BLaER1 treated with 17β-estradiol and CSF1 and Interleukin-3, amounts not matched to agents 10 nM and 100 nM (cell line): ENCODE data around the gene LEFTY2.
"Not testable (repeated sequence)": the region's sequence is repeated elsewhere in the genome, so short reads cannot be mapped to it uniquely, and the experiment has no call there.

Source experiments
- H3K27ac ChIP-seq, 11 experiments: shearing (Covaris generic); formaldehyde crosslinking; 2 replicates each; pipeline ENCODE4 v1.8.1; 2022
- H3K27me3 ChIP-seq, 11 experiments: shearing (Covaris generic); formaldehyde crosslinking; 2 replicates each; pipeline ENCODE4 v1.8.1; 2022
- H3K36me3 ChIP-seq, 11 experiments: shearing (Covaris generic); formaldehyde crosslinking; 2 replicates each; pipeline ENCODE4 v1.8.1; 2022
- H3K4me1 ChIP-seq, 10 experiments: shearing (Covaris generic); formaldehyde crosslinking; 2 replicates each; pipeline ENCODE4 v1.8.1; 2022
- H3K4me2 ChIP-seq, 11 experiments: shearing (Covaris generic); formaldehyde crosslinking; 2 replicates each; pipeline ENCODE4 v1.8.1; 2022
- H3K4me3 ChIP-seq, 10 experiments: shearing (Covaris generic); formaldehyde crosslinking; 2 replicates each; pipeline ENCODE4 v1.8.1; 2022
- H3K9ac ChIP-seq, 11 experiments: shearing (Covaris generic); formaldehyde crosslinking; 2 replicates each; pipeline ENCODE4 v1.8.1; 2022
- H3K9me3 ChIP-seq, 11 experiments: shearing (Covaris generic); formaldehyde crosslinking; replicated peaks in 1 of 11; 2 replicates each; pipeline ENCODE4 v1.8.1; 2022
- H4K20me1 ChIP-seq, 11 experiments: shearing (Covaris generic); formaldehyde crosslinking; 2 replicates each; pipeline ENCODE4 v1.8.1; 2022
- Cebpa-rat ChIP-seq, 11 experiments: shearing (Covaris generic); IDR thresholded peaks; 2 replicates each; pipeline ENCODE4 v1.8.1; 2022

The LEFTY2 gene, protein sequence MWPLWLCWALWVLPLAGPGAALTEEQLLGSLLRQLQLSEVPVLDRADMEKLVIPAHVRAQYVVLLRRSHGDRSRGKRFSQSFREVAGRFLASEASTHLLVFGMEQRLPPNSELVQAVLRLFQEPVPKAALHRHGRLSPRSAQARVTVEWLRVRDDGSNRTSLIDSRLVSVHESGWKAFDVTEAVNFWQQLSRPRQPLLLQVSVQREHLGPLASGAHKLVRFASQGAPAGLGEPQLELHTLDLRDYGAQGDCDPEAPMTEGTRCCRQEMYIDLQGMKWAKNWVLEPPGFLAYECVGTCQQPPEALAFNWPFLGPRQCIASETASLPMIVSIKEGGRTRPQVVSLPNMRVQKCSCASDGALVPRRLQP

GRCh38 chr1:225941187-225941941, at the start of gene LEFTY2:
LEFTY2 (minus strand) TSS chr1:225941220; CDS start chr1:225941140, 80 bp downstream.
- H3K9me3 ChIP-seq: no peaks in the 10 kb centered on the region
- no peak within 1 kb of the TSS for H3K4me3 ChIP-seq
- H3K36me3 ChIP-seq: no peaks in the 10 kb centered on the region
- peaks cover 15 to 54% (median 36%) of the 10 kb centered on the region in 10 experiments; a peak in 18 of 20 replicates for H3K4me1 ChIP-seq
- H4K20me1 ChIP-seq: peaks cover 0 to 11% (median 0%) of the 10 kb centered on the region in 11 experiments; a peak in 1 of 22 replicates
- no peak for TF ChIP-seq Cebpa-rat (IDR thresholded peaks at IDR 0.05)
- H3K4me2 ChIP-seq: peak within 1 kb of the TSS in 3 of 11 experiments; percentile 6 to 23 (median 8); a peak in 3 of 22 replicates
- H3K27me3 ChIP-seq: no peaks in the 10 kb centered on the region
- H3K27ac ChIP-seq: no peak within 1 kb of the TSS
- peak within 1 kb of the TSS in 1 of 11 experiments; percentile 14; a peak in 1 of 22 replicates for H3K9ac ChIP-seq

DNA sequence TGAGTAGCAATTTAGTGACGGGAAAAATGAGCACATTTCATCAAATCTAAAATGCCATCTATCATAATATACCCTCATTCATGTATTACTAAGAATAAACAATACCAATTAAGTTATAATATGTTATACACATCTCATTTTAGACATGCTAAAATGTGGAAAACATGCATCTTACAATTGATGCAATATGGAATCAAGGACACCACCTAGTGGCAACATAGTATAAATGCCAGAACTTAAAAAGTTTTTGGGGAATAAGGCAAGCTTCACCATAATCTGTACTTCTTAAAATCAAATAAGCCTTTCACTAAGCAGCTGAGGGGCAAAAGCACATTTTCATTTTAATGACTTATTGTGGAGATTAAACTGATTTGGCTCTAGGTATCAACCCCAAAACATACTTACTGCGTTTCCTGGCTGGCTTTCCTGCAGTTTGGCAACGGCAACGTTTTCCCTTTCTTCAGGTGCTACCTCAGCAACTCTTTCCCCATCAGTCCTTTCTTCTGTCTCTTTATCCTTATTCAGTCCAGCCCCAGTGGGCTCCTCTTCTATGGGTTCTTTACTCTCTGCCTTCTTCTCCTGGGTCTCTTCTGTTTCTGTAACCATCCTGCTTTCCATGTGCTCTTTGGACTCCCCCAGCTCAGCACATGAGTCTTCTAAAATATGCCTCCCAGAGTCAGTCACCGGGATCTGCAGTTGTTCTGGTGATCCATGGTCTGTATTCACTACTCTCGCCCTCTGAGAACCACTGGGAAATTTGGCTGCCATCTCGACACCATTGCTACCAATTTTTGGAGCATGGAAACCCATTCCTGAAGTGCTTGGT, 46.7 kb upstream of the LEFTY2 start:
- H3K9me3 ChIP-seq: no peaks in the 10 kb centered on the region
- no peak overlapping the region for H3K4me2 ChIP-seq
- peaks cover 8 to 70% (median 28%) of the 10 kb centered on the region in 11 experiments; a peak in 16 of 22 replicates for H4K20me1 ChIP-seq
- TF ChIP-seq Cebpa-rat (IDR thresholded peaks at IDR 0.05): no peak
- H3K27me3 ChIP-seq: no peaks in the 10 kb centered on the region
- H3K4me1 ChIP-seq: peaks cover 0 to 25% (median 20%) of the 10 kb centered on the region in 10 experiments; a peak in 15 of 20 replicates
- H3K9ac ChIP-seq: peak overlapping the region in 1 of 11 experiments; percentile 5; a peak in 1 of 22 replicates
- H3K4me3 ChIP-seq: no peak overlapping the region
- 0 out of 22 replicates have a peak overlapping the region, but pooled peaks of 1 of the 11 experiments have one; percentile 12 for H3K27ac ChIP-seq
- peaks cover 94 to 100% (median 97%) of the 10 kb centered on the region in 11 experiments for H3K36me3 ChIP-seq

DNA sequence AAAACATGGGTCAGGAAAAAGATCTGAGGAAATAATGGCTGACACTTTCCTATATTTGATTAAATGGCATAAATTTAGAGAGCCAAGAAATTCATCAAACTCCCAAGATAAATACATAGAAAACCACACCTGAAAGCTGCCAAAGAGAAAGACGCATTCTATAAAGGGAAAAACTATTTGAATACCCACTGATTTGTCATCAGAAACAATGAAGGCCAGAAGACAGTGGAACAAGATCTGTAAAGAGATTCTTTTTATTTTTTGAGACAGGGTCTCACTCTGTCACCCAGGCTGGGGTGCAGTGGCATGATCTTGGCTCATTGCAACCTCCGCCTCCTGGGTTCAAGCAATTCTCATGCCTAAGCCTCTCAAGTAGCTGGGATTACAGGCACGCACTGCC, 40.7 kb upstream of the LEFTY2 start:
- no peak overlapping the region for H3K4me2 ChIP-seq
- H3K4me1 ChIP-seq: peaks cover 26 to 42% (median 31%) of the 10 kb centered on the region in 10 experiments
- no peak overlapping the region for H3K9ac ChIP-seq
- H3K4me3 ChIP-seq: no peak overlapping the region
- H3K9me3 ChIP-seq: peaks cover 0 to 13% (median 10%) of the 10 kb centered on the region in 11 experiments; a peak in 16 of 22 replicates
- H3K36me3 ChIP-seq: peaks cover 68 to 83% (median 74%) of the 10 kb centered on the region in 11 experiments
- H3K27ac ChIP-seq: no peak overlapping the region
- no peaks in the 10 kb centered on the region for H3K27me3 ChIP-seq
- H4K20me1 ChIP-seq: peaks cover 2 to 47% (median 23%) of the 10 kb centered on the region in 11 experiments; a peak in 16 of 22 replicates
- TF ChIP-seq Cebpa-rat (IDR thresholded peaks at IDR 0.05): no peak

DNA sequence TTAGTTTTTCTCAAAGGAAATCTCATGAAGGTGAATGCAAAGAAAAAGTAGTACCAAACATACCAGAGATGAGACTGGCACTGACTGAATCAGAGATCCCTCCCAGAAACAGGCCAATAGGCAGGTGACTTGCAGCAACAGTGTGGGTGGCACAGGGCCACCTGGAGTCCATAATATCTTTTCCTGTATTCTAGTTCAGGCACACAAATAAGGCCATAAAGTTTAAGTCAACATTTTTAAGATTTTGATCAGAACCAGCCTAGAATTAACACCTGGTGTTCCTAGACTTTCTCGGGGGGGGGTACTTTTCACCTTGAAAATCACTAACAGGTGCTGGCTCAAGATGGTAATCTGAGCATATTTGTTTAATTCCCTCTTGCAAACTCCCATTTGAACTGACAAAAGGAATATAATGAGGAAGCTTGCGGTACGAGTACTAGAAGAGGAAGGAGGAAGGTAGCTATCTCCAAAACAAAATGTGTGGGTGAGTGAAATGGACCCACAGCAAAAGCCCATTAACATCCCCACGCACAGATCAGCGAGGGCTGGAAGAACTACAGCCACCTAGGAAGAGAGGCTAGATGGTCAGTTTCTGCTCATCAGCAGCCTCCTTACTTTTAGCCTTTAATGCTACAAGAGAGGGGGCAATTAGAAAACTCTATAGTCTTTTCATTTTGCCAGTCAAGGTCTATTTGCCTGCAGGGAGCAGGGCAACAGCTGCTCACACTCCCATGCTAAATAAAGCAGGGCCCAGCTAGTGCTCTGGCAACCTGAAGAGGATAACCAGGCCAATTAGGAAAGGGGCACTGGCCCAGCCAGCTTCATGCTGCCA, 39.2 kb upstream of the LEFTY2 start:
- Histone ChIP-seq H3K36me3 (peaks cover 53 to 68% (median 60%) of the 10 kb centered on the region in 11 experiments), H3K27ac (no peak overlapping the region), H3K4me1 (peaks cover 33 to 53% (median 43%) of the 10 kb centered on the region in 10 experiments), H3K27me3 (no peaks in the 10 kb centered on the region), H3K9me3 (peaks cover 0 to 13% (median 10%) of the 10 kb centered on the region in 11 experiments; a peak in 16 of 22 replicates), H3K4me3 (no peak overlapping the region), H3K9ac (no peak overlapping the region), H3K4me2 (peak overlapping the region in 3 of 11 experiments; percentile 31 to 51 (median 49); a peak in 6 of 22 replicates), H4K20me1 (peaks cover 0 to 33% (median 10%) of the 10 kb centered on the region in 11 experiments; a peak in 12 of 22 replicates)
- no peak for TF ChIP-seq Cebpa-rat (IDR thresholded peaks at IDR 0.05)

- Histone ChIP-seq H3K36me3 (peaks cover 45 to 60% (median 52%) of the 10 kb centered on the region in 11 experiments), H3K27me3 (no peaks in the 10 kb centered on the region), H3K9me3 (peaks cover 0 to 13% (median 10%) of the 10 kb centered on the region in 11 experiments; a peak in 16 of 22 replicates), H3K4me1 (peaks cover 33 to 53% (median 43%) of the 10 kb centered on the region in 10 experiments), H4K20me1 (peaks cover 0 to 30% (median 10%) of the 10 kb centered on the region in 11 experiments; a peak in 12 of 22 replicates), H3K27ac (no peak overlapping the region), H3K4me3 (no peak overlapping the region), H3K9ac (no peak overlapping the region), H3K4me2 (peak overlapping the region in 3 of 11 experiments; percentile 65 to 92 (median 67); a peak in 3 of 22 replicates)
- TF ChIP-seq Cebpa-rat (IDR thresholded peaks at IDR 0.05): no peak
Observed at GRCh38 chr1:225979421-225979820, 38.4 kb upstream of the LEFTY2 start.

- Histone ChIP-seq H3K9ac (peak overlapping the region in 10 of 11 experiments; percentile 0 to 63 (median 46); a peak in 16 of 22 replicates), H3K36me3 (peaks cover 33 to 47% (median 39%) of the 10 kb centered on the region in 11 experiments), H3K4me1 (peaks cover 33 to 53% (median 43%) of the 10 kb centered on the region in 10 experiments), H3K4me2 (peak overlapping the region; percentile 65 to 92 (median 68)), H3K27me3 (no peaks in the 10 kb centered on the region), H4K20me1 (peaks cover 0 to 30% (median 10%) of the 10 kb centered on the region in 11 experiments; a peak in 11 of 22 replicates), H3K4me3 (no peak overlapping the region), H3K9me3 (peaks cover 0 to 13% (median 10%) of the 10 kb centered on the region in 11 experiments; a peak in 16 of 22 replicates), H3K27ac (peak overlapping the region in 7 of 11 experiments; percentile 16 to 49 (median 38); a peak in 11 of 22 replicates)
- no peak for TF ChIP-seq Cebpa-rat (IDR thresholded peaks at IDR 0.05)
Observed at GRCh38 chr1:225977937-225978748, 37.1 kb upstream of the LEFTY2 start.

- Histone ChIP-seq H3K4me1 (peaks cover 25 to 46% (median 42%) of the 10 kb centered on the region in 10 experiments), H4K20me1 (peaks cover 0 to 21% (median 5%) of the 10 kb centered on the region in 11 experiments; a peak in 11 of 22 replicates), H3K9me3 (peaks cover 0 to 10% (median 0%) of the 10 kb centered on the region in 11 experiments; a peak in 5 of 22 replicates), H3K9ac (peak overlapping the region in 6 of 11 experiments; percentile 18 to 51 (median 32); a peak in 5 of 22 replicates), H3K36me3 (peaks cover 8 to 17% (median 12%) of the 10 kb centered on the region in 11 experiments; a peak in 20 of 22 replicates), H3K4me2 (peak overlapping the region; percentile 50 to 77 (median 68); a peak in 21 of 22 replicates)
- H3K27me3 ChIP-seq, H3K4me3 ChIP-seq, H3K27ac ChIP-seq: not testable (repeated sequence)
Observed at GRCh38 chr1:225975146-225975545, 34.1 kb upstream of the LEFTY2 start.
